ENCODE data around the gene LRRC9.
"Not testable (repeated sequence)": the region's sequence is repeated elsewhere in the genome, so short reads cannot be mapped to it uniquely, and the experiment has no call there.

The LRRC9 gene

DNA sequence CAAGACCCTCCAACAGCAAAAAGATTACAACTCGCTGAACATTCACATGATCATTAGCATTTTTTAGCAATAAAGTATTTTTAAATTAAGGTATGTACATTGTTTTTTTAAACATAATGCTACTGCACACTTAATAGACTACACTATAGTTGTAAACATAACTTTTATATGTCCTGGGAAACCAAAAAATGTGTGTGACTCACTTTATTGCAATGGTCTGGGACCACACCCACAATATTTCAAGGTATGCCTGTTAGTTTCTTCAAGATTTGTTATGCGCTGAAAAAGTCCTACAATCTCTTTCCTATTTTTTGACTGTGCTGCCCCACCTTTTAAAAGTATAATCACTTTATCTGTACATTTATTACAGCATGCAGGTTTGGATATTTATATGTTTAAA, 141.4 kb downstream of the LRRC9 start:
- no peak for DNase-seq (ENCODE audit: low read depth, low spot score)

DNA sequence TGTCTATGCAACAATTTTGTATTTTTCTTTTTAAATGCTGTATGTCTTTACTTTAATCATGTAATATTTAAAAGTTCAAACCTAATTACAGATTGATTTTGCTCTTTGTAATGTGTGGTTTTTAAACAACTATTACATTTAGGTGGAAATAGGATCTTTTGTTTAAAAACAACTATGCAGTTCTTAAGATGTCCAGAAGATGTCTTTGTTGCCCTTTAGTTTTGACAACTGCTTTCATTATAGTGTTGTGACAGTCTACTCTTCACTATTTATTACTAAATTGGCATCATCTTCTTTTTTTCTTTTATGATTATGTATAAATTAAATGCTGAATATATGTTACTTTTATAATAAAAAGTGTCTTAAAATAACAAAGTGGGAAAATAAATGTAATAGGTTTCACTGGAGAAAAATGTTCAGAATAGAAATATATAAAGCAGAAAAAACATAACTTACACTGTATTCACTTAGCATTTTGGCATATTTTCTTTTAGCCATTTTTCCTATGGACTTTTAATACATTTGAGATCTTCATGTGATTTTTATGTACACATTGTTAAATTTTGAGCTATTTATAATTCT, 144.6 kb downstream of the LRRC9 start:
- DNase-seq (ENCODE audit: low read depth, low spot score) = no peak

DNA sequence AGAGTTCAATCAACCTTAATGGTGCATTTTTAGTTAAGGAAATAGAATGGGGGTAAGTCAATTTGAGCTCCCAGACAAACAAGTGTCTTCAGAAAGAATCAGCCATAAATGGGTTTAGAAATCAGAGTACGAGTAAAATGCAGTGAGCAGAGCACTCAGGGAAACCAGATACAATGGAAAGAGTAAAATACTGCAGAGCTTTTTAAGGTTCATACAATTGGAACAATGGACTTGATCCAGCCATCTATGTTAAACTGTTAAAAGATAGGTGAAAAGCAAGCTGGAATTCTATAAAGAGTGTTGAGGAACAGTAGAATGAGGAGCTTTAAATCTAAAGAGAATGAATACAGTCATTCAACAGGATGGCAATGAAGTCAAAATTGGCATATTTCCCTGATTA, 147.9 kb downstream of the LRRC9 start:
- DNase-seq (ENCODE audit: low read depth, low spot score) = no peak

DNA sequence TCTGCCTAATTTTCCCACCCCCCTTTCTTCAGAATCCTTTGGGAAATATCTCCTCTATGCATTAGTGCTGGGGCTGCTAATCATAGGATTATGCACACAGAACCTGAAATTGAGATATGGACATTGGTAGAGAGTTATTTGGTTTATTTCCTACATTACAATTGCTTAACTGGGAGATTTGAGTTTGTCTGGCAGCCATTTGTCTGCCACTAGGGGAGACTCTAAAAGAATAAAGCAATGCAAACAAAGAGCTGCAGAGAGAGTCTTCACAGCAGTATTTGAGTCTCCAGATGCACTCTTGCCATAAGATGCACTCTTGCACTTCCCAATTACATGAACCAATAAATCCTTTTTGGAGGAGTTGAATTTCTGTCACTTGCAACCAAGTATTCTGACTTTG, 159.8 kb downstream of the LRRC9 start:
- DNase-seq (ENCODE audit: low read depth, low spot score) = no peak

DNA sequence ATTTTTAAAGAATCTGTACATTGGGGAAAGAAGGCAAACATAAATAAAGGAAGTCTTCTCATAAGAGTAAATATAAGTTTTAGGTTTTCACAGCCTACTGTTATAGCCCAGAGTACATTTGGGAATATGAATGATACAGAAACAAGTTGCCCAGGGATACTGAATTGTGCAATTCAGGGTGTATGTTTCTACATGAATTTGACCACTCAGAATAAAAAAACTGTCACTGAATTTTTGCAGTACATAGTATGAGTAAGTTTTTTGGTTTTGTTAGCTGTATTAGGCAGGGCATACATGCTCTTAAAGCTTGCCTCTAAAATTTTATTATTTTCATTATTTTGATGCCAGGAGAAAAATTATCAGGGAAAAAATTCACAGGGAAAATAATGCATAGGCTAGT, 165.1 kb downstream of the LRRC9 start:
- no peak for DNase-seq (ENCODE audit: low read depth, low spot score)

DNA sequence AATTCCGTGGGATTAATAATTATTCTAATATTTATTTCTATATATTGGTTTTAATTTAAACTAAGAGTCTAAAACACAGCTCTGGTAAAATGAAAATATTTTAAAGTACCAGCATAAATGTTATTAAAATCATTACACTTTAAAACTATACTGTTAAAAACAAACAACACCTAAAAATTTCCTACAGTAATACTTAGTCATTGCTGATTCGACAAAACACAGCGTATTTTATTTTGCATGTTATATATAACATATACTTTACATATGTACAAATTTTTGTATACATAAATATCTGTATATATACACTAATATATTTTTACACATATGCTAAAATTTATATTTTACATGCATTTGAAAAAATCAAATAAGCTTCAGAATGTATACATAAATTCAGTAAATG, 165.7 kb downstream of the LRRC9 start:
- no peak for DNase-seq (ENCODE audit: low read depth, low spot score)

DNA sequence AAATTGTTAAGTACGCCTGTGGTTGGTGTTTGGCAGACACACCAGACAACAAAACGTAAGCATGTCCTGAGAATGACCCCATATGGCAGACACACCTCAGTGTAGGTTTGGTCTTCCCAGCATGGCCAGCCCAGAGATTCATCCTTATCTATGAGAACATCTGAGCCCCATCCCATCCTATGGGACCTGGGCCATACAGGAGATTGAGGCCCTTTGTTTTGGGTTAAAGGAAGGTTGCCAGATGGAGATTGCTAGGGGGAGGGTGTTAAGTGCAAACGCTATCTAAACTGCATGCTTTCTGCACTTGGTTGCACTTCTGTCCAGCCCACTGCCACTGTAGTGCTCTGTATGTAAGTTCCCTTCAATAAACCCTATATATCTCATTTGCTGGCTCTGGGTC, 167.7 kb downstream of the LRRC9 start:
- no peak for DNase-seq (ENCODE audit: low read depth, low spot score)

DNA sequence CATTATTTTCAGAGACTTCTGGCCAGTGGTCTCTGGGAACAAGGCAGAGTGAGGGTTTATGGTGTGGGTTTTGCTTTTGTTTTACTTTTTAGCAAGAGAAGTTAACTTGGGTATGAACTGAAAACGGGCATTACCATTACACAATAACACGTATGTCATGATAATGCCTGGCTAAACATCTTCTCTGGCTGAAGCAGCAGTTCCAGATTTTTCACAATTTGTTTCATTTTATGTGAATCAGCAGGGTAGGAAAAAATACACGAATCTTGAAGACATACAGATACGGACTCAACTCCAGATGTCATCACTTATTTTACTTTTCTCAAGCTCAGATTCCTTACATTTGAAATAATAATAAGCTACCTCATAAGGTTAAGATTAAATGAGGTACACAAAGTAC, 169.3 kb downstream of the LRRC9 start:
- no peak for DNase-seq (ENCODE audit: low read depth, low spot score)

DNA sequence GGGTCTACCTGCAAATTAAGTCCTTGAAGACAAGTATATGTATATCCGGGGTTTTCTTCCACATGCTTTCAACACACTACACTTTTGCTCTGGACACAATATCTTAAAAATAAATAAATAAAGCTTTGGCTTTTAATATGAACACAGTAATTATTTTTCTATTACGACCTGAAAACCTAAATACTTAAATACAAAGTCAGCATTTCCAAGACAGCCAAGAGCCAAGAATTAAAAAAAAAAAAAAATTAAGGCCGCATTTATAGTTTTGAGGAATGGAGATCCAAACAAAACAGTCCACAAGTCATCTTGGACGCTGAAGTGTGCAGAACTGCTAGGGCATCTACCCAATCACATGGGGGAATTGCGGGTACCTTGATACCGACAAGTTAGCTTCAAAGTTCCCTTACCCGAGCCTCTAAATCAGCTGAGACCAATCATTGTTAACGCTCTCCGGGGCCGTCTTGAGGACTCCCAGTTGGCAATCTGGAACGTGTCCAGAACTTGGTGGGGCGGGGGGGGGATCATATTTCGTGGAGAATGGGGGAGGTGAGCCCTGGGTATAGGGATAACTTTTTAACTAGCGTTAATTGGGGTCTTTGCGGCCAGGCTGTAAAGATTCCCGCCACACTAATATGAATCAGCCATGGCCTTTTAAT, 171.0 kb downstream of the LRRC9 start:
- DNase-seq (ENCODE audit: low read depth, low spot score) = no peak

DNA sequence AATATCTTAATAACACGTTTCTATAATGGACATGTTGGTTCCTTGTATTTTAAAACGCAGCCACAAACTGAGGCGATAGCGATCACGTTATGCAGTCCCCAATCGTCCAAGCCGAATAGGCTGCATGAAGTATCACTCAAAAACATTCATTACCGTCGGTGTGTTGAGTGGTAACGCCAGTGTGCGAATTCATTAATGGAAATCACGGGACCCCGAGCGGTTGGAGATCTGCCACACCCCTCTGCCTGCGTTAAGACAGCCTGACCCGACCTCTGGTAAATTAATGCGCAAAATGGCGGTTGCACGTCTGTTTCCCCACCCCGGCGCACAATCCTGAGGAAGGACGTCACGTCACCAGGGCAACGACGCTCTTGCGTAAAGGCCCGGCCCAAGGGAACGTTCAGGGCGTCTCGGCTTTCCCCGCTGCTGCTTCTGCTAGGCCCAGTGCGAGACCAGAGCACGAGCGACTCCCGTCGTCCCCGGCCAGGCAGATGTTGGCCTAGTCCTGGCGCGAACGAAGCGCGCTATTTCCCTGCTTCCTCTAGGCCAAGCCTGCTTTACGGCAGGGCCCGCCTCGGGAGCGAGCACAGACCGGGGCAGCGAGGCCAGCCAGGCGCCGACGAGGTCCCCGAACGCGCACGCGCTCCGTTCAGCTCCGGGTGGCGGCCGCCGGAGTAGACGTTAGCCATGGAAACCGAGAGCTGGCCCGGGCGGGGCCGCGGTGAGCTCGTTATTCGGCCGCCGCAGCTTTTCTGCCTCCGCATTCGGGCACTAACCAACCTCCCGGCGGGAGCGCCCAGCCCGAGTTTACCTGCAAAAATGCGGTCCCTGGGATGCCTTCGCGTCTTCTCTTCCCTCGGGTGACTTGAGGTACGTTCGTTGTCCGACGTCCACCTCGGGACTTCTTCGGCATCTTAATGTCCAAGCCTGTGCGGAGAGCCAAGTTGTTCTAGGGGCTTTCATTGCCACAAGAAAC, 171.9 kb downstream of the LRRC9 start, which contains the start of gene PCNX4:
TSS of gene PCNX4 (plus strand) at position 374 of the 976 bp plus-strand sequence. CDS start 15,716 bp downstream, outside the sequence.
- DNase-seq (ENCODE audit: low read depth, low spot score) = peak; percentile 83

DNA sequence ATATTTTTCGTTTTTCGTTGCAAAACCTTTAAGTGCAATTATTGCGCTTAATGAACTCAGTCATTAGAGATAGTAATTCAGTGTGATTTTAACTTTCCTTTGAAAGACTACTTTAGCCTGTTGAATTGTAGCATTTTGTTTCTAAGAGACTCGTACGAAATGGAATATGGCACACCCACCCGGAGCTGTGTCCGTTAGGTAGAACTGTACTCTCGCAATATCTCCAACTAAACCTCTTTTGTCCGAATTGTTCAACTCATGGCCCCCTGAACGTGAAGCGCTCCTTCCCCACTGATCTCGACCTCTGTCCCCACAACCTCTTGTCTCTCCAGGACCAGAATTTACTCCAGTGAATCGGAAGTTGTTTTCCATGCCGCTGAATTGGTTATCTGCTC, 172.6 kb downstream of the LRRC9 start:
- DNase-seq (ENCODE audit: low read depth, low spot score) = no peak

DNA sequence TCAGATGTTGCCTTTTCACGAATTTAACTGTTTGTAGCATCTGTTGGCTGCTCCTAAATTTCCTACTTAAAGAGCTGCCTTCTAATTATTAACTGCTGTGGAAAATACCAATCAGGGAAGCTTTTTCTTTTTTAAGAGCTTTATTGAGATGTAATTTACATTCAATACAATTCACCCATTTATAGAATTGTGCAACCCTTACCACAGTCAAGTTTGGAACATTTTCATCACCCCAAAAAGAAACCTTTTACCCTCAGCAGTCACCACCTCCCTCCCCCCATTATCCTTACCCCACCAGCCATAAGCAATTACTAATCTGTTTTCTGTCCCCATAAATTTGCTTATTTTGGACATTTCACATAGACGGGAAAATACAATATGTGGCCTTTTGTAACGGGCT, 173.1 kb downstream of the LRRC9 start:
- DNase-seq (ENCODE audit: low read depth, low spot score) = no peak

DNA sequence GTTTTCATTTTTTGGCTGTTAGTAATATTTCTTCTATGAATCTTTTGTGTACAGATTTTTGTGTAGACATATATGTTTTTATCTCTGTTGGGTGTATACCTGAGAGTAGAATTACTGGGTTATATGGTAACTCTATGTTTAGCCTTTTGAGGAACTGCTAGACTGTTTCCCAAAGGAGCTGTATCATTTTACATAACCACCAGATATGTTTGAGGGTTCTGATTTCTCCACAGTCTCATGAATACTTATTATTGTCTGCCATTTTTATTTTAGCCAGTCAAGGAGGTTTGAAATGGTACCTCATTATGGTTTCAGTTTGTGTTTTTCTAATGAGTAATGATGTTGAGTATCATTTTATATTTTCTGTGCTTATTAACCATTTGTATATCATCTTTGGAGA, 173.7 kb downstream of the LRRC9 start:
- DNase-seq (ENCODE audit: low read depth, low spot score) = no peak

DNA sequence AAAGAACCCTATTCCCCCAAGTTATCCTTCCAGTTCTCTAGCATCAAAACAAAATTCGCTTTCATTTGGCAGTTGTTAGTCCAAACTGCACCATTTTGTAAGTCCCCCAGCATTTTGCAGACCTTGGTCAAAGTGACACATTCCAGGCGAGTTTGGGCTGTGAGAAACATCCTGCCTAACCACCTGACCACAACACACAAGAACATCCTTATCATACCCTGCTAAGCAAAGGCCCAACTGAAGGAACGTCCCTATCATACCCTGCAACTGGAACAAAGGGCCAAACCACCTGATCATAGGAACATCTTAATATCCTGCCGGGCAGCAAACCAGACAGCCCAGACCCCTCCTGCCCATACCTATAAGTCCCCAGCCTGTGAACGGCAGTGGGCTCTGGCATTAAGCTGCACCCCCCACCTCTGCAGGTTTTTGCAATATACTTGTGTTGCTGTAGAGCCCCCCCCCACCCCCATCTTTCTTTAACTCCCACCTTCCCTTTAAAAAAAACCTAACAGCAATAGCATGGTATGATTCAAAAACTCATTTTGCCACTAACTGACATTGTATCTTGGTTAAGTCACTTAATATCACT, 174.5 kb downstream of the LRRC9 start:
- no peak for DNase-seq (ENCODE audit: low read depth, low spot score)

DNA sequence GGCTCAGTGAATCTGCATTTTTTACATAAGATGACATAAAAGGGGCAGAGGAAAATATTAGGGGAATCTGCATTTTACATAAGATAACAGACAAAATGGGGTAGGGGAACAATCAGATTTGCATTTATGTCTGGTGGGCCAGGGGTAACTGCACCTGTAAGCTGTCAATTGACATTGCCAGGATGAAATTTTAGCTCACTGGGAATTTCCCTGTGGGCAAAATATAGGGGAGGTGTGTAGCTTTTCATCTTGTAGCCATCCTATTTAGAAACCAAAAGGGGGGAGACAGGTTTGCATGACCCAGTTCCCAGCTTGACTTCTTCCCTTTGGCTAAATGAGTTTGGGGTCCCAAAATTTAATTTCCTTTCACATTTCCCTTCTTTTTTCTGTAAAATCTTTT, 175.3 kb downstream of the LRRC9 start:
- DNase-seq (ENCODE audit: low read depth, low spot score) = no peak

DNA sequence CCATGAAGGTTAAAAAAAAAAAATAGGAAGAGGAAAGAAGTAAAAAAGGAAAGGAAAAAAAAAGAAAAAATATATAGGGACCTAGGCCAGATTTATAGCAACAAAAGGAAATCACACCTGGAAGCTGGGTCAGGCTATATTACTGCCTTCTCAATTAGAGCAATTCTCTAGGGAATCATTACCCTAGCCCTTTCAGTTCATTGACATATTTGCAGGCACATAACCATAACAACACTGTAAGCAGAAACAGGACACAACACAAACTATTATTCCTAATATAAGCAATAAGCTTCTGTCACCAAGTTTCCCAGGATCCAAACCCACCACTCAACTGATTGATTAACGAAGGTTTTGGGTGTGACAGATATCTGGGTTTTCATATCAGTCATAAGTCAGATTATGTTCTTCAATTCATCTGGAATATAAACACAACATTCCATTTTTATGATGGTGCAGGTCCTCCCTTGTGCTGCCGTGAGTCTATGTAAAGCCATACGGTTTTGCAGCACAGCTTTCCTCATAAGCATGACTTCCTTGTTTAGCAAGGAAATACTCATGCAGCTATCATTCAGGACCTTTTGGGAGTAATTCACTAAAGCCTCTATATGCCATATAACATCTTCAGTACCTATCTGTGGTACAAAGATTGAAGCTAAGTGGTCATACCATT, 176.0 kb downstream of the LRRC9 start:
- no peak for DNase-seq (ENCODE audit: low read depth, low spot score)

DNA sequence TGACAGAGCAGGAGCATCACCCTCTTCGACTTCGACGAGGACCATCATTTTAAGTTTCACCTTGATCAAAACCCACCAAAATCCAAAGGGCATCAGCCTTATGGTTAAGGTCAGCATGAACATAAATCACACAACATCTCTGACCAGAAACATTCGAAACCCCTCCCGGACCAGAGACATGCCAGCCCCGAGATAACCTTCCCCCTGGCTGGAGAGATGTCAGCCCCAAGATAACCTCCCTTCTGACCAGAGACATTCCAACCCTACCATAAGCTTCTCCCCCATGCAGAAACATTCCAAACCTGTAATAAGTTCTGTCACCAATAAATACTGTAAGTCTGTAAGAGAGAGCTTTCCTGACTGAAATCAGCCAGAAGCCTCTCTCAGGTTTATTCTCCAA, 178.0 kb downstream of the LRRC9 start:
- DNase-seq (ENCODE audit: low read depth, low spot score) = no peak

DNA sequence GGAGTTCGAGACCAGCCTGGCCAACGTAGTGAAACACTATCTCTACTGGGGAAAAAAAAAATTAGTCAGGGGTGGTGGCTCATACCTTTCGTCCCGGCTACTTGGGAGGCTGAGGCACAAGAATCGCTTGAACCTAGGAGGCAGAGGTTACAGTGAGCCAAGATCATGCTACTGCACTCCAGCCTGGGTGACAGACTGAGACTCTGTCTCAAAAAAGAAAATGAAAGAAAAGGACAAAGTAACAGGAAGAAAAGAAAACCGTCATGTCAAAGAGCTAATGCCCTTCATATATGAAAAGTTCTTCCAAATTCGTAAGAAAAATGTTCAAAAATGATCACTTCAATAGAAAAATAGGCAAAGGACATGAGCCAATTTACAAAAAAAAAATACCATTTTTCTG, 179.9 kb downstream of the LRRC9 start:
- not testable (repeated sequence) for DNase-seq (ENCODE audit: low read depth, low spot score)

DNA sequence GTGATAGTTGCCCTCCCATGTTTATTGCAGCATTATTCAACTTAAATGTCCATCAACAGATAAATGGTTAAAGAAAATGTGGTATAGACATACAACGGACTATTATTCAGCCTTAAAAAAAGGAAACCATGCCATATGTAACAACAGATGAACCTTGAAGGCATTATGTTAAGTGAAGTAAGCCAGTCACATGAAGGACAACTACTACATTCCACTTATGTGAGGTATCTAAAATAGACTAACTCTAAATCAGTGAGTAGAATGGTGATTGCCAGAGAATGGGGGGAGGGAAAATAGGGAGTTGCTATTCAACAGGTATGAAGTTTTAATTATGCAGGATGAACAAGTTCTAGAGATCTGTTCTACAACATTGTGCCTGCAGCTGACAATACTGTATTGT, 181.8 kb downstream of the LRRC9 start:
- no peak for DNase-seq (ENCODE audit: low read depth, low spot score)

DNA sequence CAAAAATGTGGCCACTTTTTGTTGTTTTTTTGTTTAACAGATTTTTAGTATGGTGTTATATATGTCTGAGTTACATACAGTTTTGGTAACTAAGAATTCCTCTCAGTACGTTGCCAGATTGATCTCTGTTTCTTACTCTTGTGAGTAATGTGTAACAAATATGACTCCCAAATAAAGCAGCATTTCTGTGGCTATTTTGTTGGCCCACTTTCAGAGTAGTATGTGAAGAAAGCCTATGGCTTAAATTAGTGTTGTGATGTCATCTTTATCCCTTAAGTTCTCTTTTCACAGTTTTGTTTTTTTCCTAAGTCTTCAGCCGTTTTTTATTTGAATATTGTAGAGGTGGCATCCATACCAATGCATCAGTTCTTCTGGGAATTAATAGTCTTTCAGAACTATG, 182.4 kb downstream of the LRRC9 start:
- DNase-seq (ENCODE audit: low read depth, low spot score) = no peak

DNA sequence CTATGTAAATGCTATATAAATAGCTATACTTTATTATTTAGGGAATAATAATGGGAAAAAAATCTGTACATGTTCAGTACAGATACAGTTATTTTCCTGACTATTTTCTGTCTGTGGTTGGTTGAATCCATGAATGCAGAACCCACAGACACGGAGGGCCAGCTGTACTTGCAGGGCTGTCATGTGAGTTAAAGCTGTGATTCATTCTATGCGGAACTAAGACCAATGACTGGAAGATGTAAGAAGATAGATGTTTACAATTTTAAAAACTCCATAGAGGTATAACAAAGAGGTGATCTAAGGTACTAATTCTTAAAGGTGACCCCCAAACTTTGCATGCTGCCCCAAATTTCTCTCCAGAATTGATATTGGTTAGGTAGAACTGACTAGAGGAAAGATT, 186.4 kb downstream of the LRRC9 start:
- DNase-seq (ENCODE audit: low read depth, low spot score) = no peak

DNA sequence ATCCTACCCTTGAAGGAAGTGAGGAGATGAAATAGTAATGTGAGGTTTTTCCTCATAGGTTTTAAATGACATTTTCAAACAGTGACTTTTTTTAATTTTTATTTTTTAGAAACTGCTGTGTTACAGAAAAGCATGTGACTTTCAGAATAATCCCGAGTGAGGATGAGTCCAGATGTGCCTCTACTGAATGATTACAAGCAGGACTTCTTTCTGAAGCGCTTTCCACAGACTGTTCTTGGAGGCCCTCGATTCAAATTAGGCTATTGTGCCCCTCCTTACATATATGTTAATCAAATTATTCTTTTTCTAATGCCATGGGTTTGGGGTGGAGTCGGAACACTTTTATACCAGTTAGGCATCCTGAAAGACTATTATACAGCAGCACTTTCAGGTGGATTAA, 187.5 kb downstream of the LRRC9 start:
- DNase-seq (ENCODE audit: low read depth, low spot score) = no peak
